ENCODE data around the gene KIFC3.
"Not testable (repeated sequence)": the region's sequence is repeated elsewhere in the genome, so short reads cannot be mapped to it uniquely, and the experiment has no call there.

Gene KIFC3

DNA sequence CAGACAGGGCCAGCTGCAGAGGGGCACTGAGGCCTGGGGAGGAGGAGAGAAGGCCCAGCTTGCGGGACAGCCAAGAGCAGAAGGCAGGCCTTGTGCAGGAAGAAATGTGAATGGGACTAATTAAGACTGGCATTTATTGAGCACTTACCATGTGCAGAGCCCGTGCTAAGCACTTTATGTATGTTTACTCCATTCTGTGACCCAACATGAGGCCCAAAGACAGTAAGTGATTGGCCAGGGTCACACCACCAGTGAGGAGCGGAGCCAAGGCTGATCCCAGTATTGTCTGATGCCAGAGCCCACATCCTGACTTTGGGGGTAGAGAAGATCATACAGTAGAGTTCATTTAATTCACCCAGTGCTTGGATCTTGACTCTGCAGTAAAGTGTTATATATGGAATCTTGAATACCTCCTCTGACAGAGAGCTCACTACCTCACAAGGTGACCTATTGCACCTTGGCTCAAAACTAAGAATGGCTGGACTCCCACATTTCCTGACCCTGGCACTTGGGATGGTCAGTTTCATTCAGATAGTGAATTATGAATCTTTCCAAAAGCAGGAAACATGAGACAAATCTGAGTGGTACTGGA is 53.1 kb downstream of the KIFC3 start:
- Histone ChIP-seq H3K9ac (ENCODE audit: low read length) (no peak overlapping the region), H3K4me1 (ENCODE audit: control insufficient read depth, insufficient read depth, low read length) (no peaks in the 10 kb centered on the region; the same call in 1 of the 2 replicates), H3K27me3 (ENCODE audit: control insufficient read depth, insufficient read depth, low read length) (no peaks in the 10 kb centered on the region), H3K9me3 (ENCODE audit: control insufficient read depth, insufficient read depth, low read depth, low read length) (no peaks in the 10 kb centered on the region), H3K27ac (ENCODE audit: low read depth, low read length) (no peak overlapping the region), H3K36me3 (ENCODE audit: control insufficient read depth, insufficient read depth, low read length) (peaks cover 47% of the 10 kb centered on the region), H3K4me3 (ENCODE audit: low read depth, low read length) (no peak overlapping the region)

GRCh38 chr16:57748596-57748995 is 53.7 kb downstream of the KIFC3 start:
- no peaks in the 10 kb centered on the region; the same call in 1 of the 2 replicates for H3K4me1 ChIP-seq (ENCODE audit: control insufficient read depth, insufficient read depth, low read length)
- no peaks in the 10 kb centered on the region for H3K9me3 ChIP-seq (ENCODE audit: control insufficient read depth, insufficient read depth, low read depth, low read length)
- H3K36me3 ChIP-seq (ENCODE audit: control insufficient read depth, insufficient read depth, low read length), result peaks cover 45% of the 10 kb centered on the region
- no peak overlapping the region for H3K4me3 ChIP-seq (ENCODE audit: low read depth, low read length)
- H3K27ac ChIP-seq (ENCODE audit: low read depth, low read length), result no peak overlapping the region
- H3K27me3 ChIP-seq (ENCODE audit: control insufficient read depth, insufficient read depth, low read length), result no peaks in the 10 kb centered on the region
- no peak overlapping the region for H3K9ac ChIP-seq (ENCODE audit: low read length)

- Histone ChIP-seq H3K9me3 (ENCODE audit: control insufficient read depth, insufficient read depth, low read depth, low read length) (no peaks in the 10 kb centered on the region), H3K4me3 (ENCODE audit: low read depth, low read length) (no peak overlapping the region), H3K27ac (ENCODE audit: low read depth, low read length) (no peak overlapping the region), H3K4me1 (ENCODE audit: control insufficient read depth, insufficient read depth, low read length) (no peaks in the 10 kb centered on the region; the same call in 1 of the 2 replicates), H3K27me3 (ENCODE audit: control insufficient read depth, insufficient read depth, low read length) (no peaks in the 10 kb centered on the region), H3K9ac (ENCODE audit: low read length) (no peak overlapping the region), H3K36me3 (ENCODE audit: control insufficient read depth, insufficient read depth, low read length) (peaks cover 43% of the 10 kb centered on the region)
These were observed 54.3 kb downstream of the KIFC3 start for GRCh38 chr16:57747996-57748395.

DNA sequence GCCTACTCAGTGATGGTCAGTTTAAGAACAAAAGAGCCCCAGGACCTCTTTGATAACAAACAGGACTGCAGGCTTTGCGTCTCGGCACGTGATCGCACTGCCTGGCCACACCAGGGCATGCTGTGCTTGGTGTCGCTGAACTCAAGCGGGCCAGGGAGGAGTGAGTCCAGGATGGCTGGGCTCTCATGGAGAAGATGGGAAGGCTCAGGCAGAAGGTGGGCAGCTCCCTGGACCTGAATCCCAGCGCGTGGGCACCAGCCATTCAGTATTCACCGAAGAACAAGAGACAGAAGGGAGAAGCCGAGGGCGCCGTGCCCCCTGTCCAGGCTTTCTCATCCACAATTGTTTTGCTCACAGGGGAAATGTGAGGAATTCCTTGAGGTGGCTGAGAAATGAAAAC is 54.8 kb downstream of the KIFC3 start:
- H3K27me3 ChIP-seq (ENCODE audit: control insufficient read depth, insufficient read depth, low read length), result no peaks in the 10 kb centered on the region
- no peak overlapping the region for H3K4me3 ChIP-seq (ENCODE audit: low read depth, low read length)
- no peaks in the 10 kb centered on the region for H3K9me3 ChIP-seq (ENCODE audit: control insufficient read depth, insufficient read depth, low read depth, low read length)
- no peak overlapping the region for H3K27ac ChIP-seq (ENCODE audit: low read depth, low read length)
- no peaks in the 10 kb centered on the region; the same call in 1 of the 2 replicates for H3K4me1 ChIP-seq (ENCODE audit: control insufficient read depth, insufficient read depth, low read length)
- no peak overlapping the region for H3K9ac ChIP-seq (ENCODE audit: low read length)
- H3K36me3 ChIP-seq (ENCODE audit: control insufficient read depth, insufficient read depth, low read length), result peaks cover 44% of the 10 kb centered on the region

- Histone ChIP-seq H3K36me3 (ENCODE audit: control insufficient read depth, insufficient read depth, low read length) (peaks cover 44% of the 10 kb centered on the region), H3K9ac (ENCODE audit: low read length) (no peak overlapping the region), H3K9me3 (ENCODE audit: control insufficient read depth, insufficient read depth, low read depth, low read length) (no peaks in the 10 kb centered on the region), H3K27me3 (ENCODE audit: control insufficient read depth, insufficient read depth, low read length) (no peaks in the 10 kb centered on the region), H3K27ac (ENCODE audit: low read depth, low read length) (no peak overlapping the region), H3K4me3 (ENCODE audit: low read depth, low read length) (no peak overlapping the region), H3K4me1 (ENCODE audit: control insufficient read depth, insufficient read depth, low read length) (no peaks in the 10 kb centered on the region)
These were observed 55.2 kb downstream of the KIFC3 start for GRCh38 chr16:57747091-57747490.

- not testable (repeated sequence) for H3K27me3 ChIP-seq (ENCODE audit: control insufficient read depth, insufficient read depth, low read length); H3K9ac ChIP-seq (ENCODE audit: low read length); H3K9me3 ChIP-seq (ENCODE audit: control insufficient read depth, insufficient read depth, low read depth, low read length); H3K4me3 ChIP-seq (ENCODE audit: low read depth, low read length); H3K27ac ChIP-seq (ENCODE audit: low read depth, low read length); H3K4me1 ChIP-seq (ENCODE audit: control insufficient read depth, insufficient read depth, low read length)
- H3K36me3 ChIP-seq (ENCODE audit: control insufficient read depth, insufficient read depth, low read length), result peaks cover 36% of the 10 kb centered on the region
These were observed 56.0 kb downstream of the KIFC3 start for GRCh38 chr16:57746316-57746715.

GRCh38 chr16:57745768-57746167 is 56.5 kb downstream of the KIFC3 start:
- Histone ChIP-seq H3K27ac (ENCODE audit: low read depth, low read length) (no peak overlapping the region), H3K9ac (ENCODE audit: low read length) (no peak overlapping the region), H3K4me3 (ENCODE audit: low read depth, low read length) (no peak overlapping the region), H3K9me3 (ENCODE audit: control insufficient read depth, insufficient read depth, low read depth, low read length) (no peaks in the 10 kb centered on the region), H3K27me3 (ENCODE audit: control insufficient read depth, insufficient read depth, low read length) (no peaks in the 10 kb centered on the region), H3K4me1 (ENCODE audit: control insufficient read depth, insufficient read depth, low read length) (no peaks in the 10 kb centered on the region), H3K36me3 (ENCODE audit: control insufficient read depth, insufficient read depth, low read length) (peaks cover 34% of the 10 kb centered on the region)

- Histone ChIP-seq H3K27ac (ENCODE audit: low read depth, low read length) (no peak overlapping the region), H3K9ac (ENCODE audit: low read length) (no peak overlapping the region), H3K4me3 (ENCODE audit: low read depth, low read length) (no peak overlapping the region), H3K4me1 (ENCODE audit: control insufficient read depth, insufficient read depth, low read length) (no peaks in the 10 kb centered on the region), H3K36me3 (ENCODE audit: control insufficient read depth, insufficient read depth, low read length) (peaks cover 35% of the 10 kb centered on the region), H3K27me3 (ENCODE audit: control insufficient read depth, insufficient read depth, low read length) (no peaks in the 10 kb centered on the region), H3K9me3 (ENCODE audit: control insufficient read depth, insufficient read depth, low read depth, low read length) (no peaks in the 10 kb centered on the region)
These were observed 57.7 kb downstream of the KIFC3 start for GRCh38 chr16:57744642-57744903.

DNA sequence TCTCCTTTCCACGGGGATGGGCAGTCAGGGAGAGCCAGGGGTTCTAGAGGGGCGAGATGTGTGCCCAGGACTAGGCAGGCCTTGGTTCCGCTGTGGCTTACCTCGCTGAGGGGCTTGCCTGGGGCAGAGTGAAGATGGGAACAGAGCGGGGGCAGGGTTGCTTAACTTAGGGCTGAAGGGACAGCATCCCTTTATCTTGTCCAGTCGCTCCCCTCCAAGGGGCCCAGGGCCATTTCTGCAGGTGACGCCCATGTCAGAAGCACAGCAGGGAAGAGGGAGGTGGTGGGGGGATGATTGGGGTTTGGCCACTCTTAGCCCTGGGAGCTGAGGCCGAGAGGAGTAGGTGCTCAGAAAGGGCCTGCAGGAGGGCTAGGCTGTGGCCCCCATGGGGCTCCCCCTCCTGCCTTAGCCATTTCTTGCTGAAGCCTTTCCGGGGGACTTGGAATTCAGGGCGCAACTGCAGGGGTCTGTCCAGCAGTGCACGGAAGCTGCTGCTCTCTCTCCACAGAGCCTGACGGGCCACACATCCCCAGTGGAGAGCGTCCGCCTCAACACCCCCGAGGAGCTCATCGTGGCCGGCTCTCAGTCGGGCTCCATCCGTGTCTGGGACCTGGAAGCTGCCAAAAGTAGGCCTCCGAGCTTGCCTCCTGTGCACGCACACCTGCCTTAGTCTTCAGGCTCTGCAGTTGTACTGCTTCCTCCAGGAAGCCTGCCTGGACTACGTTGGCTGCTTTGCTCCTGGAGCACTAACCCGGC is 58.2 kb downstream of the KIFC3 start:
- Histone ChIP-seq H3K9me3 (ENCODE audit: control insufficient read depth, insufficient read depth, low read depth, low read length) (no peaks in the 10 kb centered on the region), H3K36me3 (ENCODE audit: control insufficient read depth, insufficient read depth, low read length) (peaks cover 34% of the 10 kb centered on the region), H3K9ac (ENCODE audit: low read length) (no peak overlapping the region), H3K27me3 (ENCODE audit: control insufficient read depth, insufficient read depth, low read length) (no peaks in the 10 kb centered on the region), H3K27ac (ENCODE audit: low read depth, low read length) (no peak overlapping the region), H3K4me1 (ENCODE audit: control insufficient read depth, insufficient read depth, low read length) (no peaks in the 10 kb centered on the region), H3K4me3 (ENCODE audit: low read depth, low read length) (no peak overlapping the region)

- Histone ChIP-seq H3K9ac (ENCODE audit: low read length) (no peak overlapping the region), H3K4me1 (ENCODE audit: control insufficient read depth, insufficient read depth, low read length) (no peaks in the 10 kb centered on the region), H3K9me3 (ENCODE audit: control insufficient read depth, insufficient read depth, low read depth, low read length) (no peaks in the 10 kb centered on the region), H3K27ac (ENCODE audit: low read depth, low read length) (no peak overlapping the region), H3K27me3 (ENCODE audit: control insufficient read depth, insufficient read depth, low read length) (no peaks in the 10 kb centered on the region), H3K4me3 (ENCODE audit: low read depth, low read length) (no peak overlapping the region), H3K36me3 (ENCODE audit: control insufficient read depth, insufficient read depth, low read length) (peaks cover 34% of the 10 kb centered on the region)
These were observed 58.8 kb downstream of the KIFC3 start for GRCh38 chr16:57743458-57743857.

DNA sequence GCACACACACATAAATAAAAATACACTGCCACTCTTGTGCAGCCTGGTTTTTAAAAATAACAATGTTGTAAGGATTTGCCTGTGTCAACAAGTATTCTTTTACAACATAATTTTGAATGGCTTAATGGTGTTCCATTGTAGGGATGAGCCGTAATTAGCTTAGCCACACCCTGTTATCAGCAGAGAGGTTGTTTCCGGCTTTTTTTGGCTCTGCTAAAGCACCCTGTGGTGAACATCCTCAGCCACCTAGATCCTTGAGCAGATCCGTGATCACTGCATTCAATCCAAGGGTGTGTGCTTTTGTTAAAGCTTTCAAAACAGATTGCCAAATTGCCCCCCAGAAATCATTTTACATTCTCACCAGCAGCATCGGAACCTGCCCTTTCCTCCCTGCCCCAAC is 59.7 kb downstream of the KIFC3 start:
- H3K9ac ChIP-seq (ENCODE audit: low read length), result no peak overlapping the region
- no peaks in the 10 kb centered on the region for H3K4me1 ChIP-seq (ENCODE audit: control insufficient read depth, insufficient read depth, low read length)
- no peak overlapping the region for H3K27ac ChIP-seq (ENCODE audit: low read depth, low read length)
- H3K27me3 ChIP-seq (ENCODE audit: control insufficient read depth, insufficient read depth, low read length), result no peaks in the 10 kb centered on the region
- H3K36me3 ChIP-seq (ENCODE audit: control insufficient read depth, insufficient read depth, low read length), result peaks cover 38% of the 10 kb centered on the region
- no peak overlapping the region for H3K4me3 ChIP-seq (ENCODE audit: low read depth, low read length)
- H3K9me3 ChIP-seq (ENCODE audit: control insufficient read depth, insufficient read depth, low read depth, low read length), result no peaks in the 10 kb centered on the region
